K562 (cell line): ENCODE data around the gene ADRB2. TPM values are rescaled to one million over a fixed set of nuclear protein-coding genes. Genes with fewer than 3 reads are reported as not detected.

Experiments used
- ATAC-seq: fragments of 200-7000 bp; cut with Tn5 transposase; 3 replicates; pipeline ENCODE4 v1.9.1; 2020; ENCODE audit warnings: moderate library complexity
- BruUV-seq: library from RNA; stranded (reverse); fragments of 400-500 nt; replicated peaks from 2 replicates; lab custom pipeline; 2021; lab: Mats Ljungman, UMichigan
- CTCF ChIA-PET: fragments of 300-600 bp; formaldehyde crosslinking; extraction: SDS; loops from one replicate; lab custom pipeline; 2021; ENCODE audit warnings: low intra/inter-chr PET ratio; lab: Yijun Ruan, JAX
- POLR2A ChIA-PET: fragments of 300-600, 350-650 bp; sonication (Branson Sonifier 250); formaldehyde crosslinking; extraction: SDS; loops from one replicate; lab custom pipeline; 2021; ENCODE audit warnings: antibody characterized with exemption, inconsistent platforms; lab: Yijun Ruan, JAX
- DNase-seq, 4 experiments: peaks; one replicate each; pipeline versions ENCODE4 v3.0.0 to v3.0.0-alpha.2; 2011 to 2018; ENCODE audit warnings: low spot score in 3 of 4, mixed read lengths in 3 of 4; ENCODE audit errors: extremely low read depth in 1 of 4
- FAIRE-seq: peaks from 2 replicates; lab custom pipeline; 2011; peaks lifted over from hg19 to GRCh38; lab: Jason Lieb, UNC
- H2AFZ ChIP-seq: 2 replicates; pipeline ENCODE4 v1.6.0; 2011; ENCODE audit warnings: low read depth, low read length, control low read depth, inconsistent platforms
- H3K27ac ChIP-seq: fragments of 200-600 bp; 3 replicates; pipeline ENCODE4 v1.8.0; 2011; ENCODE audit warnings: low read depth, mild to moderate bottlenecking, control low read depth, inconsistent platforms, low read length, moderate library complexity, mixed read lengths; ENCODE audit errors: extremely low read depth
- H3K27me3 ChIP-seq, 2 experiments: fragments of 300-600 bp in 1 of 2; 2 replicates in 1 of 2; 3 replicates in 1 of 2; pipeline versions ENCODE4 v1.6.0 to v1.8.0; 2011; ENCODE audit warnings: inconsistent platforms in 2 of 2, low read length in 2 of 2, mild to moderate bottlenecking in 1 of 2, mixed read lengths in 1 of 2, moderate library complexity in 1 of 2; ENCODE audit not compliant: control insufficient read depth in 2 of 2, insufficient read depth in 2 of 2
- H3K36me3 ChIP-seq: fragments of 300-600 bp; 3 replicates; pipeline ENCODE4 v1.8.0; 2011; ENCODE audit warnings: mild to moderate bottlenecking, low read length, inconsistent platforms; ENCODE audit not compliant: control insufficient read depth, insufficient read depth
- H3K4me1 ChIP-seq, 2 experiments: fragments of 200-600 bp in 1 of 2; replicated peaks in 1 of 2; 2 replicates in 1 of 2; 3 replicates in 1 of 2; pipeline versions ENCODE4 v1.5.1 to v1.8.0; 2011; ENCODE audit warnings: inconsistent platforms in 2 of 2, low read length in 2 of 2, mild to moderate bottlenecking in 1 of 2, mixed read lengths in 1 of 2, moderate library complexity in 1 of 2; ENCODE audit not compliant: control insufficient read depth in 2 of 2, insufficient read depth in 2 of 2
- H3K4me2 ChIP-seq: 2 replicates; pipeline ENCODE4 v1.6.1; 2011; ENCODE audit warnings: low read length, control low read depth, inconsistent platforms, mixed read lengths; ENCODE audit not compliant: insufficient read depth
- H3K4me3 ChIP-seq: fragments of 200-600 bp; sonication (generic), shearing (Covaris generic); 2 replicates; pipeline ENCODE4 v1.5.1; 2016; ENCODE audit warnings: control low read depth, inconsistent platforms
- H3K79me2 ChIP-seq: fragments of 200-600 bp; 3 replicates; pipeline ENCODE4 v1.8.0; 2011; ENCODE audit warnings: low read length, inconsistent platforms; ENCODE audit not compliant: control insufficient read depth, insufficient read depth
- H3K9ac ChIP-seq, 2 experiments: 2 replicates each; pipeline versions ENCODE4 v1.6.0 to v1.6.1; 2011; ENCODE audit warnings: low read depth in 2 of 2, low read length in 2 of 2, control low read depth in 1 of 2, inconsistent platforms in 1 of 2, mild to moderate bottlenecking in 1 of 2, mixed read lengths in 1 of 2; ENCODE audit not compliant: insufficient read depth in 1 of 2
- H3K9me1 ChIP-seq: one replicate; pipeline ENCODE4 v1.6.0; 2011; ENCODE audit warnings: inconsistent platforms, mild to moderate bottlenecking, low read length, moderate library complexity; ENCODE audit not compliant: control insufficient read depth, insufficient read depth
- H3K9me3 ChIP-seq: replicated peaks from 2 replicates; pipeline ENCODE4 v1.5.1; 2011; ENCODE audit warnings: low read depth, low read length, inconsistent platforms; ENCODE audit not compliant: control insufficient read depth, insufficient read depth
- H4K20me1 ChIP-seq: replicated peaks from 2 replicates; pipeline ENCODE4 v1.6.1; 2011; ENCODE audit warnings: low read length, inconsistent platforms, mixed read lengths; ENCODE audit not compliant: control insufficient read depth, insufficient read depth
- ARHGAP35 ChIP-seq: fragments of 450-650 bp; IDR thresholded peaks from 2 replicates; pipeline ENCODE4 v1.6.1; 2018; ENCODE audit not compliant: partially characterized antibody
- CTCF ChIP-seq, 3 experiments: IDR thresholded peaks in 2 of 3; conservative IDR thresholded peaks in 1 of 3; 2 replicates each; pipeline ENCODE4 v1.5.1; 2011 to 2012; ENCODE audit warnings: low read length in 3 of 3, mild to moderate bottlenecking in 3 of 3, control low read depth in 2 of 3, improper control_type of control experiment in 1 of 3, inconsistent platforms in 1 of 3, low read depth in 1 of 3, mixed read lengths in 1 of 3, moderate library complexity in 1 of 3; ENCODE audit not compliant: insufficient read depth in 2 of 3
- GABPA ChIP-seq: fragments of 200-800 bp; sonication (Bioruptor generic); conservative IDR thresholded peaks from 2 replicates; pipeline ENCODE4 v1.6.1; 2016; ENCODE audit warnings: low read depth, missing genetic modification characterization, missing compliant biosample characterization
- MIER1 ChIP-seq: fragments of 450-650 bp; IDR thresholded peaks from 2 replicates; pipeline ENCODE4 v1.6.1; 2016; ENCODE audit warnings: antibody characterized with exemption, mild to moderate bottlenecking, low read depth
- MTA3 ChIP-seq: fragments of 450-650 bp; formaldehyde crosslinking; IDR thresholded peaks from 2 replicates; pipeline ENCODE4 v1.6.1; 2017; ENCODE audit warnings: mild to moderate bottlenecking, borderline replicate concordance
- NFE2L1 ChIP-seq: fragments of 450-650 bp; IDR thresholded peaks from 2 replicates; pipeline ENCODE4 v1.6.1; 2016; ENCODE audit warnings: missing genetic modification characterization, low read depth, mild to moderate bottlenecking, missing compliant biosample characterization, moderate library complexity, borderline replicate concordance
- NFIC ChIP-seq: fragments of 450-650 bp; IDR thresholded peaks from 2 replicates; pipeline ENCODE4 v1.6.1; 2017; ENCODE audit warnings: mild to moderate bottlenecking, inconsistent platforms
- POLR2B ChIP-seq: fragments of 450-650 bp; IDR thresholded peaks from 2 replicates; pipeline ENCODE4 v1.6.1; 2018; ENCODE audit warnings: low read depth; ENCODE audit not compliant: partially characterized antibody
- PTRF ChIP-seq: fragments of 450-650 bp; IDR thresholded peaks from 2 replicates; pipeline ENCODE4 v1.6.1; 2016; ENCODE audit warnings: mild to moderate bottlenecking, missing genetic modification characterization, missing compliant biosample characterization
- SAFB ChIP-seq: fragments of 200-400 bp; formaldehyde crosslinking; IDR thresholded peaks from 2 replicates; pipeline ENCODE4 v1.6.1; 2017; ENCODE audit warnings: low read depth, low read length, borderline replicate concordance
- SOX6 ChIP-seq: fragments of 450-650 bp; IDR thresholded peaks from 2 replicates; pipeline ENCODE4 v1.6.1; 2014; ENCODE audit warnings: mild to moderate bottlenecking
- ZBTB7A ChIP-seq: IDR thresholded peaks from 2 replicates; pipeline ENCODE4 v1.6.1; 2011; ENCODE audit warnings: low read depth, mild to moderate bottlenecking, low read length, moderate library complexity, borderline replicate concordance; ENCODE audit not compliant: control insufficient read depth
- ZNF274 ChIP-seq: IDR thresholded peaks from 2 replicates; pipeline ENCODE4 v1.6.1; 2011; ENCODE audit warnings: low read depth, mild to moderate bottlenecking, low read length, moderate library complexity, borderline replicate concordance
- ZNF436 ChIP-seq: fragments of 250-450, 450-650 bp; sonication (Bioruptor Pico); formaldehyde crosslinking; IDR thresholded peaks from 2 replicates; pipeline ENCODE4 v1.7.0; 2020; ENCODE audit warnings: mild to moderate bottlenecking
- WGBS: fragments of 100-300 bp; shearing (Covaris generic); methylation state at CpG from one replicate; pipeline ENCODE4 v1.1.6; 2016; ENCODE audit warnings: low coverage, mixed read lengths; ENCODE audit not compliant: insufficient coverage; ENCODE audit errors: missing lambda C conversion rate; 5-methylcytosine and 5-hydroxymethylcytosine counted together
- in situ Hi-C: fragments of 300-500 bp; cut with MboI; formaldehyde crosslinking; loops from 4 replicates; pipeline ENCODE4 v1.15.0; 2018; ENCODE audit warnings: inconsistent platforms, mixed read lengths
- intact Hi-C: fragments of 100-400 bp; cut with micrococcal nuclease; formaldehyde crosslinking; loops from 2 replicates; pipeline ENCODE4 v1.14.2; 2022
- polyA plus RNA-seq, 8 experiments: library from polyadenylated mRNA; depleted of rRNA in 4 of 8; stranded (reverse) in 5 of 8; unstranded in 3 of 8; fragments of >200 nt; fragmentation: Nextera tagmentation in 2 of 8; fragmentation: Illumina TruSeq in 1 of 8; extraction: Ambion mirVana in 2 of 8; extraction: Trizol in 1 of 8; gene quantifications; 2 replicates each; pipeline versions ENCODE4 v1.2.1 to v1.2.3, GENCODE V29; 2011 to 2014; ENCODE audit warnings: inconsistent platforms in 1 of 8, missing spikeins in 1 of 8
- total RNA-seq, 7 experiments: library from RNA; depleted of rRNA in 6 of 7; stranded (reverse); fragments of >200 nt in 6 of 7; fragmentation: Illumina TruSeq in 2 of 7; extraction: Trizol in 2 of 7; gene quantifications; 2 replicates each; pipeline versions ENCODE4 v1.2.1 to v1.2.3, GENCODE V29; 2011 to 2021; ENCODE audit warnings: low replicate concordance in 1 of 7

Gene ADRB2
- total and polyA plus RNA-seq, 9 of the 15 experiments (the other 6 are each of a cell fraction or from before 2014, with no cell fraction given), result 0.01 to 0.18 (median 0.04) TPM; not detected in 2

- DNase-seq (no peak), ATAC-seq (no peak)
- H3K4me2 ChIP-seq, result no peak overlapping the region
- no peak overlapping the region for H3K9ac ChIP-seq
- POLR2A ChIA-PET, result interaction anchor here (0.9 to 2.4 kb wide), 3 partner anchors 9 to 14 kb away, joined by 3 to 7 read pairs (median 5); no protein-coding TSS in a partner anchor
- BruUV-seq, result no TSS peak
- 22% methylated on average over 5 of the region's 5 CpGs for WGBS
- no peaks in the 10 kb centered on the region for H3K27me3 ChIP-seq
- H2AFZ ChIP-seq, result peak overlapping the region; percentile 5; the same call in 1 of the 2 replicates
- H3K4me3 ChIP-seq, result no peak overlapping the region
- H3K27ac ChIP-seq, result no peak overlapping the region
- TF ChIP-seq GABPA (tag), result no peak
- TF ChIP-seq ZBTB7A, result no peak
- no peak for TF ChIP-seq NFE2L1 (tag)
- TF ChIP-seq NFIC, result no peak
- TF ChIP-seq ARHGAP35, result no peak
- no peak for TF ChIP-seq MIER1
- no peak for TF ChIP-seq ZNF436 (CRISPR knock-in tag)
- no peak for TF ChIP-seq PTRF (tag)
- no peak for TF ChIP-seq POLR2B
- TF ChIP-seq MTA3, result no peak
- TF ChIP-seq CTCF (IDR thresholded peaks at IDR 0.05 in 2 of 3, conservative IDR thresholded peaks at IDR 0.05 in 1 of 3; ENCODE audit: insufficient read depth in 2 of 3, low read depth in 1 of 3, low read length in 3 of 3), result no peak
- no peak for TF ChIP-seq SOX6
- TF ChIP-seq SAFB, result no peak
- TF ChIP-seq ZNF274, result no peak
- TF ChIP-seq, all 486 proteins: peak for 0
- Histone ChIP-seq H3K36me3 (no peaks in the 10 kb centered on the region), H3K9me3 (no peaks in the 10 kb centered on the region; the same call in 1 of the 2 replicates), H3K9me1 (no peaks in the 10 kb centered on the region), H3K79me2 (no peaks in the 10 kb centered on the region), H3K4me1 (peaks cover 0 to 17% of the 10 kb centered on the region in 2 experiments; a peak in 3 of 5 replicates), H4K20me1 (no peaks in the 10 kb centered on the region)
- FAIRE-seq, result no peak
- CTCF ChIA-PET, result no interaction called here
- intact Hi-C loops, result no loop called here
- in situ Hi-C loops, result no loop called here
These were observed 31.5 kb upstream of the ADRB2 start for GRCh38 chr5:148794729-148795561.
